Airway epithelial cell (primary cell): ENCODE measurements around the gene NOL7. TPM values are rescaled to one million over a fixed set of nuclear protein-coding genes. Genes with fewer than 3 reads are reported as not detected.

ENCODE experiments used
- total RNA-seq: library from RNA; depleted of rRNA; stranded (reverse); fragments of >200 nt; gene quantifications from 2 replicates; pipeline ENCODE4 v1.2.3, GENCODE V29; 2015

NOL7 gene
- total RNA-seq = 86.7 and 143 TPM in 2 replicates

DNA sequence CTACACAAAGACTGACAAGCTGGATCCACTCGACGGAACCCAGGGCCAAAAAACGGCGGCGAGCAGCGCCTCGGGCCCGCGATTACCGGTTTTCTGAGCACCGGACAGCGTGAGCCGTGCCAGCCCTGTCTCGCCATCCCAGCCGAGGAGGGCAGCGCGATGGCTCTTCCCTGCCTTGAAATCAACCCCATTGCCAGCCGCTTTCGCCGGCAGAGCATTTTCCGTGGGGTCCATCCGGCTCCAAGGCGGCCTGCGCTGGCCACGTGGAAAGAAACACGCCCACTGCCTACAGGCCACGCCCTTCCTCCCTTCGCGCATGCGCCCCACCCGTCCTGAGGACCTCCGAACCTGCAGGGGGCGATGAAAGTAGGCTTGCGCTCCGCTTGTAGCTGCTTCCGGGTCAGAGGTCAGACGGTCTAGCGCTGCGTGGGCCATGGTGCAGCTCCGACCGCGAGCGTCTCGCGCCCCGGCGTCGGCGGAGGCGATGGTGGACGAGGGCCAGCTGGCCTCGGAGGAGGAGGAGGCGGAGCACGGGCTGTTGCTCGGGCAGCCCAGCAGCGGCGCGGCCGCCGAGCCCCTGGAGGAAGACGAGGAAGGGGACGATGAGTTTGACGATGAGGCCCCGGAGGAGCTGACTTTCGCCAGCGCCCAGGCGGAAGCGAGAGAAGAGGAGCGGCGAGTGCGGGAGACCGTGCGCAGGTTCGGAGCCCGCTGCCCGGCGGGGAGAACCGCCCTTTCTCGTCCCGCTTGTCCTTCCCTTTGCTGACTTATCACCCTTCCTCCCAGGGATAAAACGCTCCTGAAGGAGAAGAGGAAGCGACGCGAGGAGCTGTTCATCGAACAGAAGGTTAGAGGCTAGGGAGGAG, at the start of gene NOL7:
TSS of gene NOL7 (plus strand) at position 410 of the 866 bp plus-strand sequence. CDS start at position 434, 24 bp downstream.

DNA sequence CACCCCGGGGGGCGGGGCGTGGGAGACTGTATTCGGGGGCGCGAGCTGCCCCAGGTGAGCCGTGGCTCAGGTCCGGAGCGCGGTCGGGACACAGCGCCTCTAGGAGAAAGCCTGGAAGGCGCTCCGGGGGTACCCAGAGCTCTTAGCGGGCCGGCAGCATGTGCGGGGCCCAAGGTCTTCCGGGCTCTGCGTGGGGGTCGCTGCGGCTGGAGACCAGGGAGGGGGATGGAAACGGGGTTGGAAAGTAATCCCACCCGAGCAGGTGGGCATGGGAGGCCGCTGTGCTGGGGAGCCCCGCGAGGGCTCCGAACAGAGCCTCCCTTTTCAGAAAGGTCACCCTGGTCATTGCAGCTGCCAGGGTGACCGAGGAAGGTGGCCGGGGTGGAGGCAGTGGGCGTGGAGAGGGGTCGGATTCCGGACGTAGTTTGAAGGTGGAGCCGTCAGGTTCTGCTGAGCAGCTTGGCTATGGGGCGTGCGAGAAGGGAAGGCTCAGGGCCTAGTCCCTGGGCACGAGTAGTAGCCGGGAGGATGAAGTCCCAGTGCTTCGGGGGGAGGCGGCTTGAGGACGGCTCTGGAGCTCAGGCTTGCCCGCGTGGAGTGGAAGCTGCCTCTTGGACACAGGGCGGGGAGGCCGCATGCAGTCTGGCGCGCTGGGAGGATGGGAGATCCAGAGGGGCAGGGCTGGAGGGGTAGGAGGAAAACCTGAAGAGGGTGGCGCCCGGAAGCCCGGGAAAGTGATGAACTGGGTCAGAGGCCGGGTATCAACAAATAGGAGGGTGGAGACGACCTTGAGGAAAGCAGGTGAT, 40.4 kb upstream of the NOL7 start, which contains the start of gene SIRT5:
TSS of gene SIRT5 (plus strand) at position 31 of the 806 bp plus-strand sequence. CDS start 9,510 bp downstream, outside the sequence.

Other genes starting within 250 kb of the NOL7 start
- gene GFOD1, start 127.7 kb upstream of the NOL7 start, total RNA-seq = 8.4 and 10.2 TPM in 2 replicates
- gene SIRT5, start 40.7 kb upstream of the NOL7 start, total RNA-seq = 11.7 and 21.9 TPM in 2 replicates
- gene RANBP9, start 96.5 kb downstream of the NOL7 start, total RNA-seq = 21.4 and 28.5 TPM in 2 replicates
- gene MCUR1, start 199.2 kb downstream of the NOL7 start, total RNA-seq = 8.7 and 14.2 TPM in 2 replicates